Adrenal gland (tissue), 12 donors: ENCODE measurements around the gene RNLS. TPM values are rescaled to one million over a fixed set of nuclear protein-coding genes. Genes with fewer than 3 reads are reported as not detected.

Experiments used
- DNase-seq, 7 donors: peaks; one replicate each; pipeline ENCODE4 v3.0.0-alpha.2; 2019 to 2020
- H3K27ac ChIP-seq, 5 donors: fragments of 200-600 bp; sonication (generic) in 4 of 5; 1 replicate in 3 of 5; 2 replicates in 2 of 5; pipeline versions ENCODE4 v1.5.1 to v1.8.0; 2016 to 2020; ENCODE audit warnings: mild to moderate bottlenecking in 1 of 5
- H3K27me3 ChIP-seq: fragments of 200-600 bp; 2 replicates; pipeline ENCODE4 v1.8.0; 2021
- H3K36me3 ChIP-seq, 2 donors: fragments of 200-600 bp; replicated peaks in 1 of 2; 1 replicate in 1 of 2; 2 replicates in 1 of 2; pipeline versions ENCODE4 v1.5.1 to v1.8.0; 2018 to 2022
- H3K4me1 ChIP-seq, 2 donors: fragments of 200-600 bp; replicated peaks in 1 of 2; 1 replicate in 1 of 2; 2 replicates in 1 of 2; pipeline versions ENCODE4 v1.5.1 to v1.8.0; 2018 to 2021
- H3K4me3 ChIP-seq, 4 donors: fragments of 200-600 bp; sonication (generic) in 3 of 4; one replicate each; pipeline ENCODE4 v1.5.1; 2016 to 2018
- H3K9me3 ChIP-seq, 3 donors: fragments of 200-600 bp; sonication (generic) in 1 of 3; replicated peaks in 1 of 3; 1 replicate in 2 of 3; 2 replicates in 1 of 3; pipeline versions ENCODE4 v1.5.1 to v1.8.0; 2016 to 2021
- POLR2A ChIP-seq, 2 donors: fragments of 450-650 bp; IDR thresholded peaks; one replicate each; pipeline ENCODE4 v1.6.1; 2017; ENCODE audit warnings: antibody characterized with exemption in 2 of 2, mild to moderate bottlenecking in 2 of 2, moderate library complexity in 1 of 2
- WGBS, 4 donors: extraction: QIAGEN DNeasy Blood & Tissue Kit in 2 of 4; methylation state at CpG; one replicate each; pipeline versions ENCODE4 v1.1.5 to v1.1.7; 2013 to 2017; 5-methylcytosine and 5-hydroxymethylcytosine counted together
- intact Hi-C, 2 donors: fragments of 100-400 bp; cut with DNase I; formaldehyde crosslinking; loops; one replicate each; pipeline versions ENCODE4 v1.14.1 to v1.15.0; 2022 to 2023
- polyA plus RNA-seq, 3 donors: library from polyadenylated mRNA; stranded (reverse); fragments of 200-250 nt in 2 of 3; fragments of 350-450 nt in 1 of 3; fragmentation: Illumina TruSeq in 1 of 3; extraction: RNeasy Lipid Tissue Mini Kit (QIAGEN cat#74804) in 1 of 3; gene quantifications; one replicate each; pipeline ENCODE4 v1.2.3, GENCODE V29; 2013 to 2014
- total RNA-seq, 9 donors: library from RNA; depleted of rRNA in 4 of 9; stranded (reverse); fragments of >200 nt in 4 of 9; fragments of 120-200 nt in 1 of 9; fragmentation: NEBNext Ultra II Directional in 1 of 9; extraction: Animal tissue kit (Norgen Biotek cat#: 25700) in 1 of 9; gene quantifications; one replicate each; pipeline versions ENCODE4 v1.1.0 to v1.2.4, GENCODE V29; 2013 to 2023
- TF ChIP-seq, protein P1 (sequence below), 6 experiments: fragments of 450-650 bp in 4 of 6; fragments of 200-600 bp in 2 of 6; sonication (generic) in 1 of 6; IDR thresholded peaks; 1 replicate in 5 of 6; 2 replicates in 1 of 6; pipeline versions ENCODE4 v1.5.1 to v1.8.0; 2016 to 2021; ENCODE audit warnings: antibody characterized with exemption in 6 of 6, mild to moderate bottlenecking in 2 of 6, moderate library complexity in 1 of 6
- donor health status: healthy with polysubstance abuse.
- donor health status: Bipolar disorder and iron deficiency.
- donor health status: DM: yes; HTN: yes; CAD: no.
- donor health status: DM: no; HTN: no; CAD: no.
- donor health status: DM: no; HTN: no; CAD: no.
- donor health status: DM: yes; HTN: yes; CAD: no.

The RNLS gene
- total and polyA plus RNA-seq, 12 donors = 7.2 to 51.3 (median 27.9) TPM

DNA sequence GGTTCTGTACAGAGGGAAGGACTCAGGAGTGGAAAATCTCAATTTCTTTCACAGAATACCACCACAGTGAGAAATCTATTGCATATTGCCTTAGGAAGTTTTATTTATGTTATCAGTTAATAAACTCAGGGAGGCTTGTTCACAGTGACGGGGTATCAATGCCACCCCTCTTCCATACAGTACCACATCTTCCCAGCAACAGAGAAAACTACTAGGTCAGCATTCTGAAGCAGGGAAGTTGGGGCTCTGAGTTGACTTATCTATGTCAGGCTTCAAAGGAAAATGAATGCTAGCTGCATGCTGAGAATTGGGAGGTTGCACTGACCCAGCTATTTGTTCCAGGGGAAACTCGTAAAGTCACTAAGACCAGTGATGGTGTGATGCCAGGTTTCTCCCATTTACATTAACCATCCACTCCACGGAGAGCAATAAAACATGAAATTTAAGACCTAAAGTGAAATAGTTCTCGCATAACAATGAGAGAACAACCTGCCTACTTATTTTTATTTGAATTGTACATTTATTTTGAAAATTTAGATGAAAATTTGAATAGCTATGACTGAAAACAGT, 266.7 kb downstream of the RNLS start:
- Histone ChIP-seq H3K27me3 (no peaks in the 10 kb centered on the region), H3K27ac (no peak overlapping the region), H3K9me3 (peaks cover 0 to 15% (median 10%) of the 10 kb centered on the region in 3 donors), H3K4me1 (no peaks in the 10 kb centered on the region), H3K4me3 (no peak overlapping the region), H3K36me3 (no peaks in the 10 kb centered on the region)
- TF ChIP-seq, protein P1, sequence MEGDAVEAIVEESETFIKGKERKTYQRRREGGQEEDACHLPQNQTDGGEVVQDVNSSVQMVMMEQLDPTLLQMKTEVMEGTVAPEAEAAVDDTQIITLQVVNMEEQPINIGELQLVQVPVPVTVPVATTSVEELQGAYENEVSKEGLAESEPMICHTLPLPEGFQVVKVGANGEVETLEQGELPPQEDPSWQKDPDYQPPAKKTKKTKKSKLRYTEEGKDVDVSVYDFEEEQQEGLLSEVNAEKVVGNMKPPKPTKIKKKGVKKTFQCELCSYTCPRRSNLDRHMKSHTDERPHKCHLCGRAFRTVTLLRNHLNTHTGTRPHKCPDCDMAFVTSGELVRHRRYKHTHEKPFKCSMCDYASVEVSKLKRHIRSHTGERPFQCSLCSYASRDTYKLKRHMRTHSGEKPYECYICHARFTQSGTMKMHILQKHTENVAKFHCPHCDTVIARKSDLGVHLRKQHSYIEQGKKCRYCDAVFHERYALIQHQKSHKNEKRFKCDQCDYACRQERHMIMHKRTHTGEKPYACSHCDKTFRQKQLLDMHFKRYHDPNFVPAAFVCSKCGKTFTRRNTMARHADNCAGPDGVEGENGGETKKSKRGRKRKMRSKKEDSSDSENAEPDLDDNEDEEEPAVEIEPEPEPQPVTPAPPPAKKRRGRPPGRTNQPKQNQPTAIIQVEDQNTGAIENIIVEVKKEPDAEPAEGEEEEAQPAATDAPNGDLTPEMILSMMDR (IDR thresholded peaks at IDR 0.05) = no peak
- no peak for TF ChIP-seq POLR2A (IDR thresholded peaks at IDR 0.05)
- intact Hi-C loops = no loop called here
- WGBS, 4 donors = 92 to 97% (median 95%) methylated on average over 4 of the region's 4 CpGs
- DNase-seq = no peak

DNA sequence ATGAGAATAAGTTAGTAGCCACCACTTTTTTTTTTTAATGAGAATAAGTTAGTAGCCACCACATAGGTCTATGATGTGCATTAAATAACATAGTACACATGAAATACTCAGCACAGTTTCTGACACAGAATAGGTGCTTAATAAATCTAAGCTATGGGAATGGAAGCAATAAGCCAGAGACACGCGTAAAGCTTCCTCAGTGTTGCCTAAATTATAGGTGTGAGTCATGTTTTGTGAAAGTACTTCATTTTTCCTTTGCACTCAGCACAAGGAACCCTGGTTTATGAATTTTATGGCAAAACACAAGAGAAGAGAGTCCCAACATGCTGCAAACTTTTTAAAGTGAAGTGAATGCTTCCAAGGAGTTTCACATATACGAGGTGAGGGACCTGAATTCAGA, 267.4 kb downstream of the RNLS start:
- WGBS, 4 donors = 83 to 92% (median 89%) methylated on average over 3 of the region's 3 CpGs
- H3K4me1 ChIP-seq = no peaks in the 10 kb centered on the region
- H3K4me3 ChIP-seq = no peak overlapping the region
- no peaks in the 10 kb centered on the region for H3K27me3 ChIP-seq
- DNase-seq = no peak
- TF ChIP-seq, protein P1 (IDR thresholded peaks at IDR 0.05) = no peak
- TF ChIP-seq POLR2A (IDR thresholded peaks at IDR 0.05) = no peak
- H3K9me3 ChIP-seq = peaks cover 0 to 15% (median 10%) of the 10 kb centered on the region in 3 donors
- intact Hi-C loops = no loop called here
- no peaks in the 10 kb centered on the region for H3K36me3 ChIP-seq
- no peak overlapping the region for H3K27ac ChIP-seq

DNA sequence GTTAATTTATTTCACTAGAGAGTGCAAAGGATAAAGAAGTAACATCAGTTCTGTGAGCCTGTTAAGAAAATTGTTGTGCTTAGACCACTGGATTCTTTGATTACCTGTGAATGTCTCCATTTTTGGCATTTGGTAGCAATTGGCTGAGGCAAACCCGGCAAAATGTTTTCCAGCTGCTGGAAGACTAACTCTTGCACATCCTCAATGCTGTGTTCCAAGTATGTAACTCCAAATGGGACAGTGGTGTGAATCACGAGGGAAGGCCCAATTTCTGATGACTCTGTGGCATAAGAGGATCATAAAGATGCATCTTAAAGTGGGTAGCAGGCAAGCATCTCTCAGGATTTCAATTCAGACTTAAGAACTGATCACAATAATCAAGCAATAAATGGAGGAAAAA, 268.8 kb downstream of the RNLS start:
- Histone ChIP-seq H3K9me3 (peaks cover 0 to 5% (median 0%) of the 10 kb centered on the region in 3 donors), H3K27me3 (no peaks in the 10 kb centered on the region), H3K4me3 (no peak overlapping the region), H3K27ac (no peak overlapping the region), H3K4me1 (no peaks in the 10 kb centered on the region), H3K36me3 (no peaks in the 10 kb centered on the region)
- no peak for TF ChIP-seq POLR2A (IDR thresholded peaks at IDR 0.05)
- TF ChIP-seq, protein P1 (IDR thresholded peaks at IDR 0.05) = no peak
- 75 to 87% (median 80%) methylated on average over 2 of the region's 2 CpGs for WGBS, 4 donors
- intact Hi-C loops = no loop called here
- DNase-seq = no peak

DNA sequence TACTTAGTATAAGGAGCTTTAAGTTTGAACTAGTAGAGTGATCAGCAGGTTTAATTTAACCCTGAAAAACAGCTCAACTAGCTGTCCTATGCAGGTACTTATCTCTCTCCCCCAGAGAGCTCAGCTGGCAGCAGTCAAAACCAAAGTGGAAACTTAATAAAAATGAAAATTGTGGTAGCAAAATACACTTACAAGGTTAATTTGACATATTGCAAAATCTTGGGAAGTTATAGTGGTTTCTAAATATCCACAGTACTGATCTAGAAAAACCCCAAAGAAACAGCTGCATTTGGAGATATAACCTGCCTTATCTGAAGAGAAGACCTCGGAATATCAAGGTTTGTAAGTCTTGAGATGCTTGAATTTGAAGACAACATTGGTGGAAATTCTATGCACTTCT, 269.2 kb downstream of the RNLS start:
- Histone ChIP-seq H3K36me3 (no peaks in the 10 kb centered on the region), H3K27ac (no peak overlapping the region), H3K4me3 (no peak overlapping the region), H3K4me1 (no peaks in the 10 kb centered on the region), H3K9me3 (peaks cover 0 to under 1% (median 0%) of the 10 kb centered on the region in 3 donors), H3K27me3 (no peaks in the 10 kb centered on the region)
- no peak for DNase-seq
- TF ChIP-seq, protein P1 (IDR thresholded peaks at IDR 0.05) = no peak
- TF ChIP-seq POLR2A (IDR thresholded peaks at IDR 0.05) = no peak
- intact Hi-C loops = no loop called here
- 80 to 93% (median 86%) methylated on average over 1 of the region's 1 CpG for WGBS, 4 donors
